ENCODE results near the gene KDM7A. TPM values are rescaled to one million over a fixed set of nuclear protein-coding genes. Genes with fewer than 3 reads are reported as not detected.

Gene KDM7A
- total RNA-seq, 1 experiment from 2014 or later, result 12.2 TPM

- Mint-ChIP-seq H3K4me3 (no peak overlapping the region), H3K27ac (no peak overlapping the region), H3K4me1 (peaks cover 17% of the 10 kb centered on the region), H3K27me3 (ENCODE audit: low read depth) (peaks cover 5% of the 10 kb centered on the region; the same call in 1 of the 2 replicates), H3K9me3 (peaks cover 13% of the 10 kb centered on the region), H3K36me3 (0 out of 2 replicates have a peak, but pooled peaks cover 3% of the 10 kb centered on the region)
- ChIA-PET POLR2A (interaction anchor here (1.1 kb wide), 1 partner anchor 15 kb away, joined by 3 read pairs; no protein-coding TSS in a partner anchor), CTCF (no interaction called here)
- TF ChIP-seq E2F4 (CRISPR knock-in tag; IDR thresholded peaks at IDR 0.05; ENCODE audit: borderline replicate concordance, low read depth) (no peak), MAX (CRISPR knock-in tag; IDR thresholded peaks at IDR 0.05) (no peak), NR2C2 (CRISPR knock-in tag; IDR thresholded peaks at IDR 0.05) (no peak), CTCF (IDR thresholded peaks at IDR 0.05) (no peak), EMX1 (CRISPR knock-in tag; IDR thresholded peaks at IDR 0.05) (no peak)
- no peak for DNase-seq (ENCODE audit: low spot score)
- ATAC-seq, result no peak
These were observed 15.8 kb upstream of the KDM7A start for GRCh38 chr7:140192620-140193019.

- Mint-ChIP-seq H3K4me3 (no peak overlapping the region), H3K9me3 (peaks cover 13% of the 10 kb centered on the region), H3K27me3 (ENCODE audit: low read depth) (peaks cover 5% of the 10 kb centered on the region; the same call in 1 of the 2 replicates), H3K36me3 (0 out of 2 replicates have a peak, but pooled peaks cover 3% of the 10 kb centered on the region), H3K4me1 (peaks cover 17% of the 10 kb centered on the region), H3K27ac (no peak overlapping the region)
- ChIA-PET POLR2A (interaction anchor here (1.1 kb wide), 1 partner anchor 15 kb away, joined by 3 read pairs; no protein-coding TSS in a partner anchor), CTCF (no interaction called here)
- DNase-seq (ENCODE audit: low spot score) (no peak), ATAC-seq (peak; percentile 83)
- TF ChIP-seq ZNF281 (CRISPR knock-in tag; IDR thresholded peaks at IDR 0.05) (no peak), ZBTB21 (CRISPR knock-in tag; IDR thresholded peaks at IDR 0.05; ENCODE audit: borderline replicate concordance) (no peak), ZNF232 (CRISPR knock-in tag; IDR thresholded peaks at IDR 0.05) (no peak), TEAD1 (CRISPR knock-in tag; IDR thresholded peaks at IDR 0.05) (no peak), ZNF425 (CRISPR knock-in tag; conservative IDR thresholded peaks at IDR 0.05) (no peak), PRDM15 (CRISPR knock-in tag; IDR thresholded peaks at IDR 0.05) (peak; percentile 47; the same call in 1 of the 2 replicates)
These were observed 15.4 kb upstream of the KDM7A start for GRCh38 chr7:140192176-140192575.
